NCI-H345 treated with DMSO at 0.1 percent for 48 hours (cell line): Measurements from ENCODE around the gene SYT7.
"Not testable (repeated sequence)": the region's sequence is repeated elsewhere in the genome, so short reads cannot be mapped to it uniquely, and the experiment has no call there.

ENCODE experiments used
- DNase-seq: peaks from one replicate; lab custom pipeline; 2025; ENCODE audit not compliant: unreplicated experiment; lab: John Stamatoyannopoulos, UW

SYT7 gene

DNA sequence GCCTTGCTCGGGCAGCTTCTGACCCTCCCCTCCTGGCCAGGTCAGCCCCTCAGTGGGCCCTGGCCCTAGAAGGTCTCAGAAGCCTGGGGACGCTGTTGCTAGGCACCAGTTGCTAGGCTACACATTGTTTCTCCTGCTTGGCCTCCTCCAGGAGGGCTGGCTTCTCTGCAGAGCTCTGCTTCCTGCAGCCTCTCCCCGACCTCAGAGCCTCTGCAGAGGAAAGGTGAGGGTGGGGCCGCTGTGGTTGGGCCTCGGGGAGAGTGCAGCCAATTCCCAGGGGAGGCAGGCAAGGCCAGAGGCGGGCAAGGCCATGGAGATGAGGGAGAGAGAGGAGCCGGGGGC lies 99.9 kb downstream of the SYT7 start:
- peak; percentile 12 for DNase-seq

DNA sequence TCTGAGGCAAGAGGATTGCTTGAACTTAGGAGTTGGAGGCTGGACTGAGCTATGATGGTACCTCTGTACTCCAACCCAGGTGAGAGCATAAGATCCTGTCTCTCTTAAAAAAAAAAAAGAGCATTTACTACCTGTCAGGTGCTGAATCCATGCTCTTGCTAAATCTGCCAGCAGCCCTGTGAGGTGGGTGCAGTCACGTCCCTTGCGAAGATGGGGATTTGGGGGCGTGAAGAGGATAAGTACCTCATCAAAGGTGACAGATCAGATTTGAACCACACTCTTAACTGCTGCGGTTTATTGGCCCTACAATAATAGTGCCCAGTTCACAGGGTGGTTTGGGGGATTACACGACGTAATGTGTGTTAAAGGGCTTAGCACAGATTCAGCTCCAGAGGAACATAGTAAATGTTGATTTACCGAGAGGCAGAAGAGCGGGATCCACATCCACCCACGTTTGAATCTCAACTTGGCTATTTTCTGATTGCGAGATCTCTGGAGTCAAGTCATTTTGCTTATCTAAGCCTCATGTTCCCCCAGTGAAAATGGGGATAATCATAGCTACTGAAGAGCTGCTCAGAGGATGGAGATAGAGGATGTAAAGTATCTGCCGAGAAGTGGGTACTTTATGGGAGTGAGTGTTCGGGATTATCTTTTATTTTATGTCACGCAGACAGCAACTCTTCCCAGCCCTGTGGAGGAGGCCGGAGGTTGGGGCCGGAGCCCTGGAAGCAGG lies 100.4 kb downstream of the SYT7 start:
- DNase-seq = no peak

- DNase-seq = not testable (repeated sequence)
Measured at GRCh38 chr11:61479360-61480058, 101.4 kb downstream of the SYT7 start.

GRCh38 chr11:61477727-61478148 lies 103.1 kb downstream of the SYT7 start:
- DNase-seq = no peak

DNA sequence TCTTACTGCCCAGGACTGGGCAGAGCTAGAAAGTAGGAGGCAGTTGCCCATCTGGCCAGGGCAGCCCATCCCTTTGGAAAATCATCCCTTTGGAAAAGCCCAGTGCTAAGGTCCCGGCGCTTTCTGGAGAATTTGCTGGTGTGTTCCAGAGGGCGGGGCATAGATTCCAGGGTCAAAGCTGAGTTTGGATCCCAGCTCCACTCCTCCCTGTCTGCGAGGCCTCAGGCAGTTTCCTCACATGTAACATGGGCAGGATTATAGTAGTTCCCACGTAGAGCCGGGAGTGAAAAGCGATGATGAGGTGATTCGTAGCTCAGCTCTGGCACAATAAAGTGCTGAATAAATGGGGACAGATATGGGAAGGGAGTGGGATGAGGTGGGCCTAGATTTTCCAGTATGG lies 103.8 kb downstream of the SYT7 start:
- no peak for DNase-seq

DNA sequence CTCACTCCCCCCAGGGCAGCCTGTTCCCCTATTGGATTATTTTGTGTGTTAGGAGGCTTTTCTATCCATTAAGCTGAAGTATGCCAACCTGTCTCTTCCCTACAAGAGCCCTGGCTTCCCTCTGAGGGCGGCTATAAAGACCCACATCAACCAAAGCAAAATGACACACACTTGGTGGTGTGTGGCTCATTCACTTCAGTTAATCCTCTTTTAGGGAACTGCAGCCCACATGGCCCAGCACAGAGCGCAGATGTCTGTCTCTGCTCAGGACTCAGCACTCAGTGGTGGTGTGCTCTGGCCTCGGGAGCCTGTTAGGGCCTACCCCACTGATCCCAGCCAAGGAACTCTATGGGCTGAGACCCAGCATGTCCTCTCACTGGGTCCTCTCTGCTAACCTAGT lies 104.5 kb downstream of the SYT7 start:
- DNase-seq = no peak

- DNase-seq = no peak
Measured at GRCh38 chr11:61475433-61475832, 105.4 kb downstream of the SYT7 start.

DNA sequence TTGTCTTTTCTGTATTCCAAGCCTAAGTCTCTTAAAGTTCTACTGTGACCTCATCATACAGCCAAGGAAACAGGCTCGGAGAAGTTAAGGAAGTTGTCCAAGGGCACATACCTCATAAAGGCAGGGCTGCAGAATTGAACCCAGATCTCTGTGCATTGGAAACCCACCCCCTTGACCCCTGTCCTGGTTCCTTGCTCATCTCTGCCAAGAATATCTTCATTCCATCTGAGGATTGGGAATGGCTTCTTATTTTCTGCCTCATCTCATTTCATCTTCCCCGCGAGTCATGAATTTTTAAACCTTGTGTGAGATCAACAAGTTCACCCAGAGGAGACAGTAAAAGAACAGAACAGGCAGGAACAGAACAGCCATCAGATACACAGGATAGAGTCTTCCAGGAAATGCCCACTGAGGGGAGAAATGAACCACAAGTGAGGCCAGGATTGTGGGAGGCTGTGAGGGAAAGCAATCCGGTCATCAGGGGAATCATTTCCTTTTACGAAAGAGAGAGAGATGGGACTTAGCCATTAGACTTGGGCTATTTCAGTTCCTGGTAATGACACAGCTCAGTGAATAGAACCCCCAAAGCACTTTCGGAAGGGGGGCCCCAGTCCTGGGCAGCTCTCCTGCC lies 106.7 kb downstream of the SYT7 start:
- DNase-seq = no peak

- DNase-seq = no peak
Measured at GRCh38 chr11:61473370-61474012, 107.4 kb downstream of the SYT7 start.

- DNase-seq = no peak
Measured at GRCh38 chr11:61472868-61473267, 108.0 kb downstream of the SYT7 start.

- DNase-seq = no peak
Measured at GRCh38 chr11:61472282-61472681, 108.6 kb downstream of the SYT7 start.

- DNase-seq = no peak
Measured at GRCh38 chr11:61468002-61468401, 112.9 kb downstream of the SYT7 start.

- not testable (repeated sequence) for DNase-seq
Measured at GRCh38 chr11:61467602-61468001, 113.3 kb downstream of the SYT7 start.
